Stimulated activated CD4-positive, alpha-beta T cell treated with anti-CD3 and anti-CD28 coated beads, Interleukin-1b, Interleukin-23, amount 100 ng/mL, for 1 hour (primary cell): ENCODE results near the gene CORO6.

Experiments used
- DNase-seq, 2 donors: peaks; one replicate each; pipeline ENCODE4 v3.0.0-alpha.2; 2020; ENCODE audit warnings: low read depth in 2 of 2

CORO6 gene

DNA sequence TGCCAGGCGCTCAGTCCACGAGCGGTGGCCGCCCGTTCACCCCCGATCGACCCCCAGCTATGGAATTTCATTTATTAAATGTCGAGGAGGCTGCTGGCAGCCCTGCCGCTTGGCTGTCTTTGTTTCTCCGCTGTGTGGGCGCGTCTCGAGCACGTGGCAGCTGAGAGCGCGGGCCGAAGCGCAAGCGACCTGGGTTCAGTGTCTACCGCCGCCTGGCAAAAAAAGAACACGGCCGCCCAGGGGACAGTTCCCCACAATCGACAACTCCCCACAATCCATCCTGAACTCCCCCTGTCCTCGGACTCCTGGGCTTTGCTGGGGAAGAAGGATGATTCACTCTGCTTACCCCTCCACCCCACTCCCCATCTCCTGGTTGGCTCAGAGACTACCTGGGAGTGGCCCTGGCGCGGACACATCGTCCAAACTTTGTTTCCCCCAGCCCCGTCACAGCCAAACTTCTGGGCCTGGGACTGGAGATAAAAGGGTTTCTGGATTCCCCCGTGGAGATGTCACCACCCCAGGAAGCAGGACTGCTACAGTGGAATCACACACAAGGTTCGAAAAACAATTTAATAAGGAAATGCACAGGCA, 31.5 kb downstream of the CORO6 start:
- no peak for DNase-seq

GRCh38 chr17:29590411-29591145, 32.1 kb downstream of the CORO6 start:
- no peak for DNase-seq

DNA sequence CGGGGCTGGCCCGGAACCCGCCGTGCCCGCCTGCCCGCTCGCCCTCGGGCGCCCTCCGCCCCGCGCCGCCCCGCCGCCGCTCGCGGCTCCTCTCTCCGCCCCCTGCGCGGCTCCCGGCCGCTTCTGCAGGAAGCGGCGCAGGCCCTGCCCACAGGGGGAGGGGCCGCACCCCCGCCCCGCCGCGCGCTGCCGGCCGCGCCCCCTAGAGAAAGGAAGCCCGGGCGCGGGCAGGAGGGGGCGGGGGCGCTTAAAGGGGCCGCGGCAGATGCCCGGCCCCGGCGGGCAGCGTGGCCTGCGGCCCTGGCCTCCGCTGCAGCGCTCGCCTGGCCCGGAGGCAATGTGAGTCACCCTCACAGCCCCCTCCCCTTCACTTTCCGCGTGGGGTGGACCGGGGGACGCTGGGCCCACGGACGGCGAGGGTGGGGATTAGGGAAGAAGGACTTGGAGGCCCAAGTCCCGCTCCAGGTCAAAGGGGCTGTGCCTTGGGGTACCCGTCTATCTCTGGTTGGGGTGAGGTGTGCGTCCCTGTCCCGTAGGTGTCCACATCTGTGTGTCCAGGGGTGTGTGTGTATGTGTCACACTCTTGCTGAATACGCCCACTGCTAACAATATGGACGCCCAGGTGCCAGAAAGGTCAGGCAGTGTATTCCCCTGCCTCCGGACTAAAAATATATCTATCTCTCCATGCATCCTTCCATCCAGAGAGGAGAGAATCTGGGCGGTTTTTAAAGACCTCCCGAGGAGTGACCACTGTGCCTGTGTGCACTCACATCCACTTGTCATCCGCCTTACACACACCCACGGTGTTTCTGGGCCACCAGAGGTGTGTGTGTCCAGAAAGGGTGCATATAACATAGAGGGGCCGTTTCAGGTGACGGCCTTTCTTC, 32.9 kb downstream of the CORO6 start, which contains the start of gene GIT1:
TSS of gene GIT1 (minus strand) at position 125 of the 887 bp plus-strand sequence. CDS start 270 bp downstream, outside the sequence.
- DNase-seq, result peak; percentile 45 to 69

DNA sequence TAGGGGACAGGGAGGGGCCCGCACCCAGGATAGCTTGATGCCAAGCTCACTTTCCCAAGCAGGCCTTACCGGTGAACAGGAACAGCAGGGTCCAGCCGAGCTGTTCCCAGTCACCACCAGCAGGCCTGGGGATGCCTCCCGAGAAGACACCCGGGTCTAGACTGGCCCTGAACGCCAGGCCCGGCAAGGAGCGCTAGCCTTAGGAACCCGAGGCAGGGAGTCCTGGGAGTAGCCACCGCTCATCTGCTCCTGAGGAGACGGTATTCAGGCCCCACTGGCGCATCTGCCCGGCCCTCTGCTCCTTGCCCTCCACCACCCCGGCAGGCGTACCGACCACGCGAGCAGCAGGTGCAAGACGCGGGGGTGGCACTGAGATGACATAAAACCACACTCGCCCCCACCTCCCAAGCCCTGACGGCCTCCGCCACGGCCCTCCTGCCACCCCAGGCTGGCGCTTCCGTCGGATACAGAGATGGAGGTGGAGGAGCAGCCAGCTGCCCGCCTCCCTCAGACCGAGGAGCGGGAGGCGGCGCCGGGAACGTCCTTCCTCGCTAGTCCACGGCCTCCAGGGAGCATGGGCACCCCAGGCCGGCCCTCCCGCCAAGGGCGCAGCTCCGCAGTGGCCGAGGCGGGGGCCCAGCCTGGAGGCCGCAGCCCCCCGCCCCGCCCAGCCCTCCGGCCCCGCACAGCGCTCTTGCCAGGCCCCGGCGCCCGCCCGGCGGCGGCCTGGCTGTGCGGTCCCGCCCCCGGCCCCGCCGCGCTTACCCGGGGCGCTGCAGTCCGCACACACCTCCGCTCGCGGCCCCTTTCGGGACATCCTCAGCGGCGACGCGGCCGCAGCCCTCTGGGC, 33.9 kb downstream of the CORO6 start:
- no peak for DNase-seq

- no peak for DNase-seq
Measured at GRCh38 chr17:29588017-29588561, 34.6 kb downstream of the CORO6 start.

GRCh38 chr17:29587591-29587990, 35.1 kb downstream of the CORO6 start:
- DNase-seq, result no peak

DNA sequence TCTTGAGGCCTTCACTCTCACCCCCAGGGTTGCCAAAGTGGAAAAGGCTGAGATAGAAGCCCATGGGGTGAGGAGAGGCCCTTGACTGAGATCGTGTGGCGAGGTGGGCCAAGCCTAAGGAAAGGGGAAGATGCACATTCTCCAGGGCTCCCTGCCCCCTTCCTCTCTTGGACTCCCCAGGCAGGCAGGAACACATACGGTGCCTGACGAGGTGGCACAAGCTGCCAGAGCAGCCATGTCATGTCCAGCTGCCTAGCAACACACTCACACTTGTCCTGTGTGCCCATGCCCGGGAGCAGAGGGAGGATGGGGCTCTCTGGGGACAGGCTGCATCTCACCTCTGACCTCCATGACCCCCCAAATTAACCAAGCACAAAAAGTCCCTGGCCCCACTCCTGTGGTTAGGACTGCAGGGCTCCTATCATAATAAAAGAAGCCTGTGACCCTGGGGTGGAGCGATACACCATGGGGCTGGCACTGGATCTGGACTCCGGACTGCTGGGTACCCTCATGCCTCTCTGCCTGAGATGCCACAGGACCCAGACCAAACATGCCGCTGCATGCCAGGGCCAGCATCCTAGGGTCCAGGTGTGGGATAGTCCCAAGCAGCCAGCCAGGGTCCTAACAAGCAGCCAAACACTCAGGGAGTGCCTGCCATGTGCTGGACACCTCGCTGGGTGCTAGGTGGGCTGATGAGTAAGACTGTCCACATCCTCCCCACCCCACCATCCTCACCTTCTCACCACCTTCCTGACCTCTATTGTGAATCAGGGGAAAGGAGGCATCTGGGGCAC, 35.8 kb downstream of the CORO6 start:
- DNase-seq, result no peak

DNA sequence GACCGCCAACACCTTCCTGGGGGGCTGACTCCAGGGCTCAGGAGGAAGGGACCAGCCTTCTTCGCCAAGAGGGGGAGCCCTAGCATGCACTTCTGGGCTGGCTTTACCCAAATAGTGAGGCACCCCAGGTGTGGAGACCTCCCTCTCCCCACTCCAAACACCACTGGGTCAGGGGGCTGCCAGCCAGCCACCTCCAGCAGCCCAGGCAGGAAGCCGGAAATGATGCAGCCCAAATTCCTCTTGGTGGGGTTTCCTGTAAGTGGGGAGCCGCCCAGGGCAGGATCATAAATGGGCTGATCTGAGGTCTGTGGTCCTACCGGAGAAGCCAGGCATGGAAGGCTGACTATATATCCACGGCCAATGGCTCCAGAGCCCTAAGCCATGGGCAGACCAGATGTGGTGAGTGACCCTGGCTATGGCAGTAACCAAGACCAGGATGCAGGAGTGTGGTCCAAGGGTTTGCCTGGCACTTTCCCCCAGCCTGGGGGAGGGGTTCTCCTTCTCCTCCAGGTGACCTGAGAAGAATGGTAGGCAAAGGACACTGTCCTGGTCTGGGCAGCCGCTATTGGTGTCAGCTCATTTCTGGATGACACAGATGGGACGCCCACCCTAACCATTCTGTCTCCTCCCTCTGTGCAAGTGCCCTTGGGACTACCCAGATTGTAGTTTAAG, 37.5 kb downstream of the CORO6 start:
- no peak for DNase-seq

DNA sequence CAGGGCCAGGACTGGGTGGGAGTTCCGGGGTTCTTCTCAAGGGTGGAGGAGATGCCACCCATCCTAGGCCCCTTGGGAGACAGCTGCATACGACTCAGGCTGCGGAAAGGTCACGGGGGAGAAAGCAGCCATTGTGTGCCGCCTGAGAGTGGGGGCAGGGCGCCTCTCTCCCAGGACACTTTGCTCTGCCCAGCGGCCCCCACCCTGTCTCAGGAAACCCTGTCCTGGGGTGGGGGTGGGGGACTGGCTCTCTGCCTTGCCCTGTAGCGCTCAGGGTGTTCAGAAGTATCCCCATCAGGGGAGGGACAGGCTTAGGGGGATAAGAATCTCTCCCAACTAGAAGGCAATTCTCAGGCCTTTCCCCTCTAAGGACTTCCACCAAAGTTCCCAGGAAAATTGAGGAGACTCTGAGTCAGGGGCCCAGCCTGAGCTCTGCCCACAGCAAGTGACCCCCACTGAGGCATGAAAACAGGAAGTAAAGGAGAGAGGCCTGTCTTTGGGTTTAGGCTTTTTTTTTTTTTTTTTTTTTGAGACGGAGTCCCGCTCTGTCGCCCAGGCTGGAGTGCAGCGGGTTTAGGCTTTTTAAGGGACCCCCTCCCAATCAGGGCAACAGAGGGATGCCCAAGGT, 38.1 kb downstream of the CORO6 start:
- no peak for DNase-seq

DNA sequence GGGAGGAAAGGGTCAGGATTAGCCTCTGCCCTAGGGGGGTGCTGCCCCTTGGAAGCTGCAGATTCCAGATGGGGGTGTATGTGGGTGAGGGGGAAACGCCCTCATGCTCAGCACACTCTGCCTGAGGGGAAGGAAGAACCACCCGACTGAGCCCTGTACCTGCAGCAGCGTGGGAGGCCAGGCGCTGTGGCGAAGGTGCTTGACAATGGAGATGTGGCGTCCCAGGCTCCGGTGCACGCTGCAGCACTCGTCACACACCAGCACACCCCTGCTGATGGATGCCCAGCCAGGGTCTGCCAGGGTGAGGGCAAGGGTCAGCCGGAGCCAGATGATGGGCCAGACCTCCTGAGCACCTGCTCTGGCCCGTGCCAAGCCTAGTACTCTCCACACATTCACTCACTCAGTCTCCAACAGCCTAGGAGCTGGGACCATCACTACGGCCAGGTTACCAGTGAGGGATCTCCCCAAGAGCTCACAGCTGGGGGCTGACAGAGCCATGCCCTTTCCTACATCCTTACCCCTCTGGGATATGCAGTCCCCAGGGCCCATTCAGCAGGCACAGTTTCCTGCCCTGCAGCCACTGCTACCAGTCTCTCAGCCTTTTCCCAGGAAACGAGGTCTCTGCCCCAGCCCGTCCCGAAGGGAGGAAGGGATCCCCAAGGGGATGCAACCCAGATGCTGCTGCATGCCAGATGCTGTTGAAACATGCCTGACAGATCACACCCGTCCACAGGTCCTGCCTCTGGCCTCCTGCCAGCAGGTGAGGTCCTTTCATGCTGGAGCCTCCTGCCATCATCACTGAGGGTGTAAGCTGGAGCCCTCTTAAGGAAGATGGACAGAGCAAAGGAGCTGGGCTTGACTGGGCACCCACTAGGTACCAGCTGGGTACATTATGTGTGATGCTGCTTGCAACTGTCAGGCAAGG, 39.1 kb downstream of the CORO6 start:
- no peak for DNase-seq

- no peak for DNase-seq
Measured at GRCh38 chr17:29582772-29583171, 39.9 kb downstream of the CORO6 start.

GRCh38 chr17:29582254-29582765, 40.4 kb downstream of the CORO6 start:
- no peak for DNase-seq

DNA sequence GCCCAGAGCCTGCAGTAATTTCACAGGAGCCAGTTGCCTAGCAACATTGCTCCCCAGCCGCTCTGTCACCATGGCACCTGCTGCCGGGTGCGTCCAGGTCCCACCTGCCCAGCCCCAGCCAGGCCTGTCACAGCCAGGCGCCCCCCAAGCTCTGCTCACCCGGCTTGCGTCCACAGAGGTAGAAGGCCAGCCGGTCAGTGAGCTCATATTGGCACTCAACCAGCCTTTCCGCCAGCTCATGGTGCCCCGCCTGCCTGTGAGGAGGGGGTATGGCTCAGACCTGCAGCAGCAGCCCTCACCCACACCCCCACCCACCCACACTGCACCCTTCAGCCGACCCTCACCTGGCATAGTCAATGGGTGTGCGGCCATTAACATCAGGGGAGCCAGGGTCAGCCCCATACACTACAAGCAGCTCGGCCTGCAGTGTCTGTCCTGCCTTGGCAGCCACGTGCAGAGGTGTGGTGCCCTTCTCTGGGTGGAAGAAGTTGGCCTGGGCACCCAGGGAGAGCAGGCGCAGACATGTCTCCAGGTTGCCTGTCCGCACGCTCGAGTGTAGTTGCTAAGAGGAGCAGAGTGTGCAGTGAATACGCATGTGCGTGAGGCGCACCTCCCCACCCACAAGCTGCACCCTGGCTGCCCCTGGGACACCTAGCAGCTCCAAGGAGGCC, 41.0 kb downstream of the CORO6 start:
- DNase-seq, result no peak

DNA sequence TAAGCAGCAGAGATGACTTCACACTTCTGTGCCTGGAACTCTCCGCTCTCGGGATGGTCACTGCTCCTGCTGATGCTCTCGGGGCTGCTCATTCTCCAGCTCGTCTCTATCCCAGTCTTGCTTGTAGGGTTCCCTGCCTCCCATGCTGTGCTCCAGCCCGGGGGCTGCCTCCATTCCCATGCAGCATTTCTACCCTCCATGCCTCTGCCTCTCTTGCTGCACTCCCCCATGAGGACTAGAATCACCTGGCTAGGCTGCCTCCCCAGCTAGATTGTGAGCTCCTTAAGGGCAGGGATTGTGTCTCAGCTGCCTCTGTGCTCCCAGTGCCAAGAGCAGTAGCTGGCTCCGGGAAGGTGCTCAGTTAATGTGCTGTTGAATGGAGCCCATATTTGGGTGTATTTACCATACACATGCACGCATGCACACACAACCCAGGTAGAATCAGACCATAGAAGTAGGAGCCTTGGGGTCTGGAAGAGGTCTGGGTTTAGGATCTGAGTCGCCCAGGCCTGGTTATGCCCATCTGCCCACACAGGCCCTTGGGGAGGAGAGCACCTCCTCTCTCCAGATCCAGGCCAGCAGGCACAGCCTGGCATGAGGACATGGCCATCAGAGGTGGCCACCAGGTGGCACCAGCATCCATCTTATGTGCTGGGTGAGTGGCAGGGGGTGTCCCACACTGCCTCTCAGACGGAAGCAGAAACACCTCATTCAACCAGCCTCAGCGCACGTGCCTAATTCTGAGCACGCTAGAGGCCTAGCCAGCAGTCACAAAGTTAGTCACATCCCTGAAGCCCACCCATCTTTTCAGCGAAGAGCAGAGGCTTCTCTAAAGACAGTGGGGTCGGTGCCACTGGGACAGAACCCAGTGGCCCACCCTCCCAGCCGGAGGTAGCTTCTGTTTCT, 42.6 kb downstream of the CORO6 start:
- DNase-seq, result peak; percentile 80 to 85

- DNase-seq, result no peak
Measured at GRCh38 chr17:29578626-29579485, 43.9 kb downstream of the CORO6 start.
